Activated T-helper 2 cell treated with anti-CD3 and anti-CD28 coated beads, Interferon-gamma antibody, Interleukin-2, Interleukin-4, amounts not matched to agents 10 μg/mL and 5 μg/mL and 100 μg/mL, durations not matched to agents 14 hours and 24 hours and 36 hours (primary cell): Measurements from ENCODE around the gene PNPLA2. TPM values are rescaled to one million over a fixed set of nuclear protein-coding genes. Genes with fewer than 3 reads are reported as not detected.

Experiments used
- DNase-seq: peaks from one replicate; pipeline ENCODE4 v3.0.0; 2021; ENCODE audit warnings: low spot score
- H3K27ac Mint-ChIP-seq: one replicate; pipeline ENCODE4 v1.8.0; 2021; ENCODE audit warnings: mixed read lengths
- H3K27me3 Mint-ChIP-seq: one replicate; pipeline ENCODE4 v1.8.0; 2021; ENCODE audit warnings: low read depth, mixed read lengths
- H3K36me3 Mint-ChIP-seq: one replicate; pipeline ENCODE4 v1.8.0; 2021; ENCODE audit warnings: low read depth, mixed read lengths
- H3K4me1 Mint-ChIP-seq: one replicate; pipeline ENCODE4 v1.8.0; 2021; ENCODE audit warnings: low read depth, mixed read lengths
- H3K4me3 Mint-ChIP-seq: one replicate; pipeline ENCODE4 v1.8.0; 2021; ENCODE audit warnings: low read depth, mild to moderate bottlenecking, moderate library complexity, mixed read lengths
- H3K9me3 Mint-ChIP-seq: one replicate; pipeline ENCODE4 v1.8.0; 2021; ENCODE audit warnings: mixed read lengths
- intact Hi-C: fragments of 100-400 bp; cut with micrococcal nuclease; formaldehyde crosslinking; loops from one replicate; pipeline ENCODE4 v1.15.1; 2023
- total RNA-seq: library from RNA; stranded (reverse); gene quantifications from 2 replicates; pipeline ENCODE4 v1.2.3, GENCODE V29; 2022

PNPLA2 gene
- total RNA-seq, 1 donor from 2014 or later, result 56.1 TPM

GRCh38 chr11:777288-778255, 41.1 kb upstream of the PNPLA2 start, which contains the start of gene GATD1:
Gene GATD1, minus strand, starts transcription at chr11:777487. Its CDS starts 25 bp downstream, at chr11:777462.
- H3K27ac Mint-ChIP-seq, result peak within 1 kb of the TSS; percentile 81
- peaks cover 27% of the 10 kb centered on the region for H3K36me3 Mint-ChIP-seq
- H3K27me3 Mint-ChIP-seq, result no peaks in the 10 kb centered on the region
- DNase-seq, result peak; percentile 93
- H3K9me3 Mint-ChIP-seq, result no peaks in the 10 kb centered on the region
- peak within 1 kb of the TSS; percentile 88 for H3K4me3 Mint-ChIP-seq
- intact Hi-C loops, result loop anchor here (1.0 to 2.0 kb wide), 3 partner anchors 19 to 82 kb away; partner anchors contain the start of genes DEAF1, TALDO1 and TMEM80
- peaks cover 19% of the 10 kb centered on the region for H3K4me1 Mint-ChIP-seq

- H3K36me3 Mint-ChIP-seq, result peaks cover 31% of the 10 kb centered on the region
- no peak overlapping the region for H3K27ac Mint-ChIP-seq
- intact Hi-C loops, result no loop called here
- no peaks in the 10 kb centered on the region for H3K27me3 Mint-ChIP-seq
- no peak for DNase-seq
- peaks cover 19% of the 10 kb centered on the region for H3K4me1 Mint-ChIP-seq
- H3K4me3 Mint-ChIP-seq, result peak overlapping the region; percentile 45
- H3K9me3 Mint-ChIP-seq, result no peaks in the 10 kb centered on the region
Observed at GRCh38 chr11:778976-779954, 39.4 kb upstream of the PNPLA2 start.

GRCh38 chr11:779955-780532, 38.7 kb upstream of the PNPLA2 start:
- H3K36me3 Mint-ChIP-seq, result peaks cover 29% of the 10 kb centered on the region
- no peak overlapping the region for H3K27ac Mint-ChIP-seq
- intact Hi-C loops, result no loop called here
- H3K4me1 Mint-ChIP-seq, result peaks cover 19% of the 10 kb centered on the region
- H3K4me3 Mint-ChIP-seq, result no peak overlapping the region
- H3K27me3 Mint-ChIP-seq, result no peaks in the 10 kb centered on the region
- no peak for DNase-seq
- no peaks in the 10 kb centered on the region for H3K9me3 Mint-ChIP-seq

GRCh38 chr11:782264-783174, 36.2 kb upstream of the PNPLA2 start:
- Mint-ChIP-seq H3K4me1 (peaks cover 9% of the 10 kb centered on the region), H3K9me3 (no peaks in the 10 kb centered on the region), H3K4me3 (no peak overlapping the region), H3K27me3 (no peaks in the 10 kb centered on the region), H3K36me3 (peaks cover 21% of the 10 kb centered on the region), H3K27ac (no peak overlapping the region)
- intact Hi-C loops, result no loop called here
- DNase-seq, result no peak

GRCh38 chr11:783581-784015, 35.1 kb upstream of the PNPLA2 start:
- intact Hi-C loops, result no loop called here
- DNase-seq, result no peak
- H3K4me1 Mint-ChIP-seq, result peaks cover 9% of the 10 kb centered on the region

GRCh38 chr11:786235-787083, 32.3 kb upstream of the PNPLA2 start:
- H3K4me3 Mint-ChIP-seq, result no peak overlapping the region
- H3K4me1 Mint-ChIP-seq, result no peaks in the 10 kb centered on the region
- peaks cover 10% of the 10 kb centered on the region for H3K36me3 Mint-ChIP-seq
- H3K27me3 Mint-ChIP-seq, result no peaks in the 10 kb centered on the region
- no peak overlapping the region for H3K27ac Mint-ChIP-seq
- intact Hi-C loops, result no loop called here
- DNase-seq, result no peak
- H3K9me3 Mint-ChIP-seq, result no peaks in the 10 kb centered on the region

More at GRCh38 chr11:783581-784015, 35.1 kb upstream of the PNPLA2 start:
- Mint-ChIP-seq H3K36me3 (peaks cover 21% of the 10 kb centered on the region), H3K4me3 (no peak overlapping the region), H3K27ac (no peak overlapping the region), H3K9me3 (no peaks in the 10 kb centered on the region), H3K27me3 (no peaks in the 10 kb centered on the region)

- Mint-ChIP-seq H3K4me3 (no peak overlapping the region), H3K36me3 (peaks cover 12% of the 10 kb centered on the region)
Observed at GRCh38 chr11:787084-787675, 31.5 kb upstream of the PNPLA2 start.

GRCh38 chr11:788009-788640, 30.6 kb upstream of the PNPLA2 start:
- intact Hi-C loops, result no loop called here
- H3K4me1 Mint-ChIP-seq, result no peaks in the 10 kb centered on the region
- H3K27ac Mint-ChIP-seq, result no peak overlapping the region
- no peak overlapping the region for H3K4me3 Mint-ChIP-seq
- no peak for DNase-seq
- H3K36me3 Mint-ChIP-seq, result peaks cover 15% of the 10 kb centered on the region
- no peaks in the 10 kb centered on the region for H3K9me3 Mint-ChIP-seq
- H3K27me3 Mint-ChIP-seq, result no peaks in the 10 kb centered on the region

More at GRCh38 chr11:787084-787675, 31.5 kb upstream of the PNPLA2 start:
- intact Hi-C loops, result no loop called here
- Mint-ChIP-seq H3K27ac (no peak overlapping the region), H3K9me3 (no peaks in the 10 kb centered on the region), H3K4me1 (no peaks in the 10 kb centered on the region), H3K27me3 (no peaks in the 10 kb centered on the region)
- no peak for DNase-seq

GRCh38 chr11:788953-789940, 29.5 kb upstream of the PNPLA2 start:
- Mint-ChIP-seq H3K4me3 (peak overlapping the region; percentile 49), H3K27ac (no peak overlapping the region), H3K9me3 (no peaks in the 10 kb centered on the region), H3K4me1 (no peaks in the 10 kb centered on the region), H3K27me3 (no peaks in the 10 kb centered on the region), H3K36me3 (peaks cover 14% of the 10 kb centered on the region)
- intact Hi-C loops, result no loop called here
- DNase-seq, result no peak
